Stimulated activated CD8-positive, alpha-beta memory T cell treated with anti-CD3 and anti-CD28 coated beads, Interleukin-2, amount 100 ng/mL, for 1 hour (primary cell): ENCODE data around the gene B3GNT5.
"Not testable (repeated sequence)": the region's sequence is repeated elsewhere in the genome, so short reads cannot be mapped to it uniquely, and the experiment has no call there.

Experiments used
- DNase-seq, 2 donors: peaks; one replicate each; pipeline ENCODE4 v3.0.0-alpha.2; 2020; ENCODE audit warnings: low read depth in 2 of 2

B3GNT5 gene

GRCh38 chr3:183230251-183230650 is 22.8 kb upstream of the B3GNT5 start:
- not testable (repeated sequence) for DNase-seq

DNA sequence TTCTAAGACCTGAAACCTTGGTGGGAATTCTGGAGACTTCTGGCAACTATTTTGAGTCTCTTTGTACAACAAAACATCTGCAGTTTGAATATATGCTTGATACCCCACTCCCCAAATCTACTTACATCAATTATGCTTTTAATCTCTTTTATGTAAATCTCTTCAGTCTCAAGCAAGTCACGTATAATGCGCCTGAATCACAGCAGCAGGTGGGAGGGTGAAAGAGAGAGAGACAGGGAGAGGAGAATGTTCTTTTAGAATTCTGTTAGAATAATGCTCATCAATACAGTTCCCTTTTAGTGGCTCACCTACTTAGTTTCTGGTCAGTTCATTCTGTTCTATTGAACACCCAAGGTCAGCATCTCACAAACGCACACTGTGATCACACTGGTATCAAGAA is 22.2 kb upstream of the B3GNT5 start:
- DNase-seq, result no peak

GRCh38 chr3:183233966-183234365 is 19.1 kb upstream of the B3GNT5 start:
- DNase-seq, result no peak

DNA sequence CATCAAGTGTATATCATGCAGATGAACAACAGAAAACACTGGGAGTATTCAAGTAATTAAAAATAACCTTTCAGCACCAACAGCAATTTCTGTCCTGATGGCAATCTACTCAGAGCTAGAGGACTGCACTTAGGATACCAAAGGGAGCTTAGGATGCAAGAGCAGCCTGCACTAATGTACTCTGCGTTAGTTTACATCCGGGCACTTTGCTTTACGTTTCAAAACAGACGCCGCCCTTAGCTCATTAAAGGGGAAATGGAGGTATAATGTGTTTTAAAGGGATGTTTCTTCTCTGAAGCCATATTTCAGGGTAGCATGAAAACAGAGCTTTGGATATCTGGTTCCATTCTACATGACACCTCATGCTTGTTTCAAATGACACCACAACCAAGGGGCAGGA is 14.0 kb upstream of the B3GNT5 start:
- no peak for DNase-seq

- DNase-seq, result no peak
These were observed 10.6 kb upstream of the B3GNT5 start for GRCh38 chr3:183242431-183242830.

- no peak for DNase-seq
These were observed 8.8 kb upstream of the B3GNT5 start for GRCh38 chr3:183244219-183244618.

- no peak for DNase-seq
These were observed 8.0 kb upstream of the B3GNT5 start for GRCh38 chr3:183244981-183245476.

DNA sequence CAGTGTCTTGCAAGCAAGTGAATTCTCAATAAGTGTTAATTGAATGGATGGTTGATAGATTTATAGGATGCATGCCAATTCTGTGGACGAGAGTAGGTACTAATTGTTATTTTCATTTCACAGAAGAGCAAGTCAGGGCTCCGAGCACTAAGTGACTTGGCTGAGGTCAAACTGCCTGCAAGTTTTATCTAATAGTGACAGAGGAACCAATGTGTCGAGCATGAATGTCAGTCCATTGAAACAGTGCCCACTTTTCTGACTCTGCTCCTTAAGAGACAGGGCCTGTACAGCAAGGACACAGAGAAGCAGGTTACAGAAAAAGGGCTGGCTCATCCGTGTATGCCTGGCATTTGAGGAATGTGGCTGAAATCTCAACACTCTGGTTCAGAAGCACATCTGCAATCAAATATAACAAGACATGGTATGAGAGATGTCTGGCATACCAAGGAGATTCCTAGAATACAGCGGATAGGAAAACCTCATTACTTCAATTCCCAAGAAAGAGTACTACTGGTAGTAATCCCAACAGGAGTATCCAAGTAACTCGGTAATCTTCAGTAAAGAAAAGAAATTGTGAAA is 6.0 kb upstream of the B3GNT5 start:
- DNase-seq, result no peak

GRCh38 chr3:183249006-183249718 is 3.9 kb upstream of the B3GNT5 start:
- DNase-seq, result no peak

GRCh38 chr3:183252118-183252782 is 803 bp upstream of the B3GNT5 start:
- DNase-seq, result no peak

DNA sequence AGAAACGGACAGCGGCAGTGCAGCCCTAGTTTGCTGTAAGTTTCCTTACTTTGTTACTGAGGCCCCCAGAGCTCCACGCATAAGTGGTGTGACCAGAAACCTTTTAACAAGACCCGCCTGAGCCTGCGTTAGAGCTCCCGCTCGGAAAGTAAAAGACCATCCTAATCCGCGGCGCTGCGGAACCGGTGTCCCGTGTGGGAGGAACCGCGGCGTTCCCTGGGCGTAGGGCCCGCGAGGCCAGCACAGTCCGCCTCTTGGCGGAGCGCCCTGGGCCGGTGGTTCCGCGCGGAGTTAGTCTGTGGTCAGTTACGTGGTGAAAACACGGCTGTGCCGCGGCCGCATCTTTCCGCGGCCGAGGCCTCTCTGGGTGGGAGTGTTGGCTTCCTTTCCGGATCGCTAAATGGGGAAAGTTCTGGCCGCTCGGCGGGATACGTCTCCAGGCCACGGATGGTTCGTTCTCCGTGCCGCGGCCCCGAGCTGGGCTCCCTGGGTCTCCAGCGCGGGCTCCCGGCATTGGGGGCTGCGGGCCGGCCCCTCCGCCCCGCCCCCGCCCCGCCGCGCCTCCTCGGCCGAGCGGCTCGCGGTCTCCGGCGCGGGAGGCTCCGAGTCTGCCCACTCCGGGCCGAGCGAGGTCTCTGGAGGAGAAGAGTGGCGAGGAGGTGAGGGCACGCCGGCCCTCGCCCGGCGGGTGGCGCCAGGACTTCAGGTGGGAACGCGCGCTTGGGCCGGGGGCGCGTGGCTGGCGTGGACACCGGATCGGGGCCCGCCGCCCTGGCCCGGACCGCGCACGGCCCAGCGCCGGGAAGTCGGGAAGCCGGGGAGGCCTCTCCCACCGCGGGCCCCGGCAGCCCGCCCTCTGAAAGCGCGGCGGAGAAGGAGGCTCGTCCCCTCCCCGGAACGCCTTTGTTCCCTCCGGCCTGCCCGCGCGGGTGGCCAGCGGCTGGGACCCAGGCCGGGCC is 754 bp downstream of the B3GNT5 start:
- no peak for DNase-seq

DNA sequence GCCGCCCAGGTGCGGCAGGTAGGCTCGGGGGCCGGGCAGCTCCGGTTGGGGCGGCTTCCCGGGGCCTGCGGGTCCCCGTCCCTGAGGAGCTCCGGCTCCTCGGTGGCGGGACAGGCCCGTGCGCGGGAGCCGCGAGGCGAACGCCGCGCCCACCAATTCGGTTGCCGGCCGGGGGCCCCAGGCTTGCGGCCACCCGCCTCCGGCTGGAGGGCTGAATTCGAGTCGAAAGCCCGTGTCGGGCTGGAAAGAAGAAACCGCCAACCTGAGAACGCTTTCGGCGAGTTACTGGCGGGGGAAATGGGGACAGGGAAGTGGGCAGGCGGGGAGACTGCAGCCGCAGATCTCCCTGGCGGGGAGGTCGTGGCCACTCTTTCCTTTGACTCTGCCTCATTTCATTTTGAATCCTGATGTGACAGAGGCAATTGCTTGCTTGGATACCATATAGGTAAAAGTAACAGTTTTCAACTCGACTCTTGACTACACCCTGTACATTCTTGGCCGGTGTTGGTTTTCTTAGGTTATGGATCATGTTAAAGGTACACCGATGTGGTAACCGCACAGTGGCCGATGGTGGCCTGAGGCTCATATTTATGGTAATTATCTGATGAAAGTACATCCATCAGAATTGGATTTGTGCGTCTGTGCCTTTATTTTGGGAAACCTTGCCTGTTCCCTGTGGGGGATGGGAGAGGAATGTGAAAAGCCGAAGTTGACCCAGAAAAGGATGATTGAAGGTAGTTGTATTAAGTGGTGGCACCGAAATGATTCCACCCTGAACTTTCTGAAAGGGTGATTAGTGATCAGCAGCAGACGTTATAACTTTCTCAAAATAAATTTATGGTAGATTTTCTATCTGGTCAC is 1.7 kb downstream of the B3GNT5 start:
- no peak for DNase-seq

- DNase-seq, result no peak
These were observed 2.3 kb downstream of the B3GNT5 start for GRCh38 chr3:183255348-183255730.

- DNase-seq, result no peak
These were observed 6.0 kb downstream of the B3GNT5 start for GRCh38 chr3:183259087-183259486.

DNA sequence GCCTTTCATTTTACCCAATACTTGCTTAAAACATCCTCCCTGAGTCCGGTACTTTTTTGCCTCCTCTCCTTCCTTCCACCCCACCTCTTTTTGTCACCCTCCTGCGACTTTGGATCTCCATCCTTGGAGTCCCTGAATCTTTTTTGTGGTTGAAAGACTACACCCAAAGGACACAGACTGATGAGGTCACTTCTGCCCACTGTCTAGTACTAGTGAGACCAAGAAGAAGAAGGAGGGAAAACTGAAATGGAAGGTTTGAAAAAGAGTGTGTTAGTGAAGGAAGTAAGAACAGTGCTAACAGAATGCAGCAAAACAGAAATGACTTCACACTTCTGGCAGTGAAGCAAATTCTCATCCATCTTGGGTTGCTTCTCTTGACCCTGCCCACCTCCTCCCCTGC is 6.6 kb downstream of the B3GNT5 start:
- DNase-seq, result no peak

DNA sequence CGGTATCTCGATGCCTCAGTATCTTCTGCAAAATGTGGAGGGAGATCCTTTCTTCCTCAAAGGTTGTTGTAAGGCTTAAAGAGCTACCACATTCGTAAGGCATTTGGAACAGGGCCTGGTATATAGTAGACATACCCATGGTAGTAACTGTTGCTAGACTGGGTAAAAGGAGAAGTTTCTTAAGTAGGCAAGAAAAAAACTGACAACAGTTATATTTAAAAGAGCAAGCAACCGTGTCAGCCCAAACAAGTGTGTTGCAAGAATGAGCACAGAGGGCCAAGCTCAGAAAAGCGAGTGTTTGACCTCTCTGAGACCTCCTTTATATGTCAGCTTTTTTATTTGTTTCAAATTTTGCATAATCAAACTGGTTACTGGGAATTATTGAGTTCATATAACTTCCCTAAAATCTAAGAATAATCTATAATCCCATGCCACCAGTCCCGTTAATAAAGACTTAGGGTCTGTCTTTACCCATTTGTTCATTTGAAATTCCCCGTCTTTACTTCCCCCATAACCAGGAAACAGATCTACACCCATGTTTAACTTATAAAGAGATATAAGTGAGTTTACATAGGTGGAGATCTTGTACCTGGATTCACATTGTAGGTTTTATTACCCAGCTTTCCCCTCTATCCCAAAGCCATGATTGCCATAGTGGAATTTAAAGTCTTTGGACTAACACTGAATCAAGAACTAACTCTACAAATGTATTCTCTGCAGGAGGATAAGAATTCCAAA is 7.3 kb downstream of the B3GNT5 start:
- no peak for DNase-seq

DNA sequence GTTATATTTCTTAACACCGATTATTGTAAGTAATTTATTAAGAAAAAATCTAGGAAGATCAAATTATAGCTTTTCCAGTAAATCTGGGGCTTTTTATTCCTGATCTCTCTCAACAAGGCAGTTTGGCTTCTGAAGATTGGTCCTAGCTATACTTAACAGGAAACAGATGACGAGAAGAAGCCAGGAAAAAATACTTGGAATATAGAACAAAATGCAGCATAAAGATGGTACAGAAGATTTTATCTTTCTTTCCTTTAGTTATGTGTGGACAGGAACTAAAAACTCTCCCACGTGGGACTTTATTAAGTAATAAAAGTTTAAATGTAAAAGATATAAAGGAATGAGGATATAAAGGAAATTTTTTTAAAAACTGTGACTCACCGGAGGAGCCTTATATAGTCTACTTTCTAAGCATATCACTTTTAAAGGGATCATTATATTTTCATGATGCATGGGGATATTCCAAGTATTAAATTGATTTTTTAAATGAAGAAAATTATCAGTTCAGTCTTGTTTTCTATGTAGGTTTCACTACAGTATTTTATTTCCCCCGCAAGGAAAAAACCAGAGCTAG is 8.2 kb downstream of the B3GNT5 start:
- DNase-seq, result no peak

DNA sequence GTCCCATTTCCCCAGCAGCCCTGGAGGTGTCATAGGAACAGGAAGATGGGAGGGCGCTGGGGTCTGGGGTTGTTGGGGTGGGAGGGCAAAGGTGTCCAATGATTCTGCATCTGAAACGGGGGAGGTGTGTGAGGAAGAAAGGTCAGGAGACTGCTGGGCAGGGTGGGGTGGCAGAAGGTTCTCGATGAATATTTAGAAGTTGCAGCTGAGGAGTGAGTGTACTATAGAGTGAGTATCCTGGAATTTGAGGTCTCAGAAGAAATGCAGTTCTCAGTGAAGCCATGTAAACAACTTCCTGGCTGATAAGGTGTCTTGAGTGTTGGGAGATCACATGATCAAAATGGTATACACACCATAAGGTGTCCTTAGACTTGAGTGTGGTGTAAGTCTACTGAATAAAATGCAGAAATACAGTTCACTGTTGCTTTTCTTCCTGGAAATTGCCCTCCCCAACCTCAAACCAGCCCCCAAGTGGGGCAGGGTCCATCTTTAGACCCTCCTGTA is 9.9 kb downstream of the B3GNT5 start:
- DNase-seq, result no peak

DNA sequence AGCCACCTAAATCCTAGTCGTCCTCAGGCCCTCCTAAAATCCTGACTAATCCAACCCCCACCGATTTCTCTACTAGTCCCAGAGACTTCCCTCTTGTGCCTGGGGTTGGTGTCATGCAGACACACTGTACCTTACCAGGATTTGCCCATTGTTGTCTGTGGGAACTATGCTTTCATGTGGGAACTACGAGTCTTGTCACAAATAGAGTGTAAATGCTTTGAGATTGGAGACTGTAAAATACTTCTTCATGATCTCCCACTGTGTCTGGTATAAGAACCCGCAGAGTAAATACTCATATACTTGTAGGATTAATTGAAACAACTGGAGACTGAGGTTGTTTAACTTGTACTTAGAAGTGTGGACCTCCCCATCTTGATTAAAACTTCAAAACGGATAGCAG is 11.2 kb downstream of the B3GNT5 start:
- no peak for DNase-seq

- DNase-seq, result no peak
These were observed 12.1 kb downstream of the B3GNT5 start for GRCh38 chr3:183265157-183265642.
